OCI-LY1 (cell line): Measurements from ENCODE around the gene AKAP9.

Source experiments
- H2AFZ ChIP-seq: fragments of 200-600 bp; sonication (generic), shearing (Covaris generic); 2 replicates; pipeline ENCODE4 v1.6.0; 2014; ENCODE audit warnings: antibody characterized with exemption, mild to moderate bottlenecking, low read length
- H3F3A ChIP-seq: fragments of 200-600 bp; sonication (generic), shearing (Covaris generic); 2 replicates; pipeline ENCODE4 v1.6.0; 2014; ENCODE audit warnings: mild to moderate bottlenecking, antibody characterized with exemption, low read length, moderate library complexity; ENCODE audit not compliant: insufficient read depth
- H3K27ac ChIP-seq: fragments of 200-600 bp; sonication (generic); 2 replicates; pipeline ENCODE4 v1.5.1; 2014; ENCODE audit warnings: low read length, mixed run types, mild to moderate bottlenecking, low read depth; ENCODE audit not compliant: poor library complexity, severe bottlenecking
- H3K27me3 ChIP-seq: fragments of 200-600 bp; sonication (generic); 2 replicates; pipeline ENCODE4 v1.6.0; 2014; ENCODE audit warnings: antibody characterized with exemption, mild to moderate bottlenecking, low read length, moderate library complexity; ENCODE audit not compliant: insufficient read depth
- H3K36me3 ChIP-seq: fragments of 200-600 bp; sonication (generic); 2 replicates; pipeline ENCODE4 v1.6.1; 2014; ENCODE audit warnings: mild to moderate bottlenecking, antibody characterized with exemption, low read length, moderate library complexity, mixed read lengths; ENCODE audit not compliant: insufficient read depth
- H3K4me1 ChIP-seq: fragments of 200-600 bp; sonication (generic); 2 replicates; pipeline ENCODE4 v1.5.1; 2014; ENCODE audit warnings: mild to moderate bottlenecking, low read length, moderate library complexity; ENCODE audit not compliant: insufficient read depth, severe bottlenecking
- H3K4me2 ChIP-seq: fragments of 200-600 bp; sonication (generic), shearing (Covaris generic); 2 replicates; pipeline ENCODE4 v1.6.1; 2014; ENCODE audit warnings: low read length
- H3K4me3 ChIP-seq: fragments of 200-600 bp; sonication (generic); 2 replicates; pipeline ENCODE4 v1.5.1; 2014; ENCODE audit warnings: low read length, low read depth, mild to moderate bottlenecking, mixed read lengths; ENCODE audit not compliant: poor library complexity, severe bottlenecking
- H3K79me2 ChIP-seq: fragments of 200-600 bp; shearing (Covaris generic); 2 replicates; pipeline ENCODE4 v1.6.1; 2016; ENCODE audit warnings: mixed run types, low read length, mixed read lengths; ENCODE audit not compliant: insufficient read depth
- H3K9ac ChIP-seq: fragments of 200-600 bp; sonication (generic), shearing (Covaris generic); 2 replicates; pipeline ENCODE4 v1.6.1; 2014; ENCODE audit warnings: mild to moderate bottlenecking, low read length, mixed read lengths
- H3K9me2 ChIP-seq: fragments of 200-600 bp; sonication (generic), shearing (Covaris generic); 2 replicates; pipeline ENCODE4 v1.6.1; 2014; ENCODE audit warnings: low read depth, mild to moderate bottlenecking, low read length, mixed read lengths
- H3K9me3 ChIP-seq: fragments of 200-600 bp; shearing (Covaris generic); 2 replicates; pipeline ENCODE4 v1.6.1; 2014; ENCODE audit warnings: low read length, mixed read lengths
- H4K20me1 ChIP-seq: fragments of 200-600 bp; sonication (generic), shearing (Covaris generic); 2 replicates; pipeline ENCODE4 v1.6.0; 2016; ENCODE audit warnings: mild to moderate bottlenecking, low read length; ENCODE audit not compliant: insufficient read depth
- CTCF ChIP-seq: fragments of 200-600 bp; sonication (generic), shearing (Covaris generic); IDR thresholded peaks from 2 replicates; pipeline ENCODE4 v1.5.1; 2017; ENCODE audit warnings: mild to moderate bottlenecking, antibody characterized with exemption, low read length, moderate library complexity, mixed read lengths
- EZH2 ChIP-seq: fragments of 200-600 bp; sonication (generic), shearing (Covaris generic); IDR thresholded peaks from 2 replicates; pipeline ENCODE4 v1.8.0; 2017; ENCODE audit warnings: borderline replicate concordance, mixed run types, mild to moderate bottlenecking, antibody characterized with exemption, low read length, moderate library complexity, mixed read lengths

The AKAP9 gene

DNA sequence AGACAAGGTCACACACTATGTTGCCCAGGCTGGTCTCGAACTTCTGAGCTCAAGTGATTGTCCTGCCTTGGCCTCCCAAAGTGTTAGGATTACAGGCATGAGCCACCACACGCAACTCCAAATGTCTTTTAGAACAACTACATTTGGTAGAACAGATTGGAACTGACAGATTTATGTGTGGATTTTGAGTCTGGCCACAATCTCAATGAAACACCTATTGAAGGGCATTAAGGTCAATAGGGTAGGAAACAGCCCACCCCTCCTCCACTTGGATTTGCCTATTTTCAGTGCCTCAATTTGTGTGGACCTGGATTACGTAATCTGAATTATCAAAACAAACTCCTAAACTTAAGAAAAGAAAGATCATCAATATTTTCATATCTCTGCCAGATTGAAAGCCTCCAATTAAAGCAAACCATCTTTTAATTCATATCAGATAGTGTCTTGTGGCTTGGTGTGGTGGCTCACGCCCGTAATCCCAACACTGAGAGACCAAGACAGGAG is 209.1 kb downstream of the AKAP9 start:
- Histone ChIP-seq H3K27ac (no peak overlapping the region), H3K4me3 (no peak overlapping the region), H3K27me3 (no peaks in the 10 kb centered on the region), H3K9me3 (no peaks in the 10 kb centered on the region), H3K9ac (no peak overlapping the region), H3K4me1 (no peaks in the 10 kb centered on the region), H3K79me2 (no peaks in the 10 kb centered on the region), H3K36me3 (no peaks in the 10 kb centered on the region), H4K20me1 (no peaks in the 10 kb centered on the region), H3K4me2 (no peak overlapping the region), H3K9me2 (no peaks in the 10 kb centered on the region), H2AFZ (no peak overlapping the region), H3F3A (no peaks in the 10 kb centered on the region)
- TF ChIP-seq CTCF = no peak
- TF ChIP-seq EZH2 = no peak

- H3F3A ChIP-seq = no peaks in the 10 kb centered on the region
- no peaks in the 10 kb centered on the region for H4K20me1 ChIP-seq
- no peak overlapping the region for H2AFZ ChIP-seq
- H3K9me3 ChIP-seq = no peaks in the 10 kb centered on the region
- H3K4me1 ChIP-seq = no peaks in the 10 kb centered on the region
- no peak overlapping the region for H3K9ac ChIP-seq
- TF ChIP-seq EZH2 (no peak), CTCF (no peak)
- no peaks in the 10 kb centered on the region for H3K27me3 ChIP-seq
- H3K9me2 ChIP-seq = no peaks in the 10 kb centered on the region
- no peak overlapping the region for H3K4me3 ChIP-seq
- H3K27ac ChIP-seq = no peak overlapping the region
- no peaks in the 10 kb centered on the region for H3K79me2 ChIP-seq
- no peaks in the 10 kb centered on the region for H3K36me3 ChIP-seq
- H3K4me2 ChIP-seq = no peak overlapping the region
Observed at GRCh38 chr7:92150450-92151017, 209.9 kb downstream of the AKAP9 start.

DNA sequence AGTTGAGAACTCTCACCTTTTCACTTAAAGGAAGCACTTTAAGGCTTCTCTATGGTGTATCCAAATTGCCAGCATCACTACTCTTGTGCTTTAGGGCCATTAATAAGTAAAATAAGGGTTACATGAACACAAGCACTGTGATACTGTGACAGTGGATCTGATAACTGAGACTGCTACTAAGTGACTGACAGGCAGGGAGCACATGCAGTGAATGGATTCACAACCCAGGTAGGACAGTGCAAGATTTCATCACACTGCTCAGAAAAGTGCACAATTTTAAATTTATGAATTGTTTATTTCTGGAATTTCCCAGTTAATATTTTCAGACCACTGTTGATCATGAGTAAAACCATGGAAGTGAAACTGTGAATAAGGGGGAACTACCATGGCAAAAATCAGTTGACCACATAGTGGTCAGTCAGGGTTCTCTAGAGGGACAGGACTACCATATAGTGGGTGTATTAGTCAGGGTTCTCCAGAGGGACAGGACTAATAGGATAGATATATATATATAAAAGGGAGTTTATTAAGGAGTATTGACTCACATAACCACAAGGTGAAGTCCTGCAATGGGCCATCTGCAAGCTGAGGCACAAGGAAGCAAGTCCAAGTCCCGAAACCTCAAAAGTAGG is 214.6 kb downstream of the AKAP9 start:
- Histone ChIP-seq H3K9me3 (no peaks in the 10 kb centered on the region), H3K4me1 (no peaks in the 10 kb centered on the region), H2AFZ (no peak overlapping the region), H3K9ac (no peak overlapping the region), H4K20me1 (no peaks in the 10 kb centered on the region), H3K79me2 (no peaks in the 10 kb centered on the region), H3K9me2 (no peaks in the 10 kb centered on the region), H3K27me3 (no peaks in the 10 kb centered on the region), H3K27ac (no peak overlapping the region), H3K4me3 (no peak overlapping the region), H3K4me2 (no peak overlapping the region), H3K36me3 (no peaks in the 10 kb centered on the region), H3F3A (no peaks in the 10 kb centered on the region)
- TF ChIP-seq EZH2 (no peak), CTCF (no peak)
